DOHH2 (cell line): ENCODE results near the gene SLIT1.

Source experiments
- H3F3A ChIP-seq: fragments of 200-600 bp; sonication (generic), shearing (Covaris generic); 2 replicates; pipeline ENCODE4 v1.6.0; 2016; ENCODE audit warnings: antibody characterized with exemption, mild to moderate bottlenecking; ENCODE audit not compliant: control insufficient read depth, insufficient read depth
- H3K27ac ChIP-seq: fragments of 200-600 bp; sonication (generic); 2 replicates; pipeline ENCODE4 v1.5.1; 2014; ENCODE audit warnings: low read depth, mild to moderate bottlenecking, low read length, moderate library complexity
- H3K27me3 ChIP-seq: fragments of 200-600 bp; sonication (generic); 2 replicates; pipeline ENCODE4 v1.6.1; 2014; ENCODE audit warnings: mild to moderate bottlenecking, low read length, mixed read lengths; ENCODE audit not compliant: control insufficient read depth
- H3K36me3 ChIP-seq: fragments of 200-600 bp; sonication (generic); 2 replicates; pipeline ENCODE4 v1.6.1; 2014; ENCODE audit warnings: mild to moderate bottlenecking, low read length, moderate library complexity, mixed read lengths; ENCODE audit not compliant: control insufficient read depth
- H3K4me1 ChIP-seq: fragments of 200-600 bp; sonication (generic); 2 replicates; pipeline ENCODE4 v1.6.1; 2014; ENCODE audit warnings: mild to moderate bottlenecking, low read length, mixed read lengths; ENCODE audit not compliant: control insufficient read depth
- H3K4me2 ChIP-seq: fragments of 200-600 bp; sonication (generic); 2 replicates; pipeline ENCODE4 v1.6.0; 2014; ENCODE audit warnings: mild to moderate bottlenecking, low read length, moderate library complexity
- H3K4me3 ChIP-seq: fragments of 200-600 bp; sonication (generic); 2 replicates; pipeline ENCODE4 v1.5.1; 2014; ENCODE audit warnings: mild to moderate bottlenecking, low read length, mixed read lengths
- H3K79me2 ChIP-seq: fragments of 200-600 bp; sonication (generic); 2 replicates; pipeline ENCODE4 v1.6.1; 2014; ENCODE audit warnings: mild to moderate bottlenecking, low read length, mixed read lengths; ENCODE audit not compliant: control insufficient read depth
- H3K9me2 ChIP-seq: fragments of 200-600 bp; sonication (generic); replicated peaks from 2 replicates; pipeline ENCODE4 v1.6.1; 2014; ENCODE audit warnings: mild to moderate bottlenecking, low read length, mixed read lengths; ENCODE audit not compliant: control insufficient read depth
- H3K9me3 ChIP-seq: fragments of 200-600 bp; sonication (generic); 2 replicates; pipeline ENCODE4 v1.6.1; 2014; ENCODE audit warnings: antibody characterized with exemption, low read length, mixed read lengths; ENCODE audit not compliant: control insufficient read depth, insufficient read depth
- H4K20me1 ChIP-seq: fragments of 200-600 bp; sonication (generic); 2 replicates; pipeline ENCODE4 v1.6.0; 2014; ENCODE audit warnings: low read depth, mild to moderate bottlenecking, antibody characterized with exemption, low read length, moderate library complexity; ENCODE audit not compliant: control insufficient read depth, insufficient read depth
- CTCF ChIP-seq: fragments of 200-600 bp; sonication (generic); IDR thresholded peaks from one replicate; pipeline ENCODE4 v1.5.1; 2014; ENCODE audit warnings: antibody characterized with exemption, mild to moderate bottlenecking, low read depth, low read length; ENCODE audit not compliant: poor library complexity, severe bottlenecking
- EZH2phosphoT487 ChIP-seq: fragments of 200-600 bp; sonication (generic); IDR thresholded peaks from 2 replicates; pipeline ENCODE4 v1.6.1; 2017; ENCODE audit warnings: borderline replicate concordance, mild to moderate bottlenecking, antibody characterized with exemption, low read length, moderate library complexity, mixed read lengths

The SLIT1 gene

GRCh38 chr10:97179311-97179710 is 6.4 kb downstream of the SLIT1 start:
- Histone ChIP-seq H4K20me1 (no peaks in the 10 kb centered on the region), H3K36me3 (no peaks in the 10 kb centered on the region), H3K9me2 (no peaks in the 10 kb centered on the region), H3F3A (no peaks in the 10 kb centered on the region), H3K9me3 (no peaks in the 10 kb centered on the region), H3K4me3 (no peak overlapping the region), H3K79me2 (no peaks in the 10 kb centered on the region), H3K4me1 (no peaks in the 10 kb centered on the region), H3K27me3 (peaks cover 49% of the 10 kb centered on the region), H3K4me2 (no peak overlapping the region), H3K27ac (no peak overlapping the region)
- no peak for TF ChIP-seq CTCF
- TF ChIP-seq EZH2phosphoT487, result no peak

- Histone ChIP-seq H3K4me3 (no peak overlapping the region), H3K4me1 (no peaks in the 10 kb centered on the region), H3K27me3 (peaks cover 36% of the 10 kb centered on the region), H3K9me3 (no peaks in the 10 kb centered on the region), H3K4me2 (no peak overlapping the region), H4K20me1 (no peaks in the 10 kb centered on the region), H3K27ac (no peak overlapping the region), H3K79me2 (no peaks in the 10 kb centered on the region), H3K36me3 (no peaks in the 10 kb centered on the region), H3F3A (no peaks in the 10 kb centered on the region), H3K9me2 (no peaks in the 10 kb centered on the region)
- TF ChIP-seq CTCF (no peak), EZH2phosphoT487 (no peak)
Measured at GRCh38 chr10:97178074-97178473, 7.7 kb downstream of the SLIT1 start.

- Histone ChIP-seq H3K4me1 (no peaks in the 10 kb centered on the region), H3K4me2 (no peak overlapping the region), H3K9me2 (no peaks in the 10 kb centered on the region), H4K20me1 (no peaks in the 10 kb centered on the region), H3K9me3 (no peaks in the 10 kb centered on the region), H3K36me3 (no peaks in the 10 kb centered on the region), H3K79me2 (no peaks in the 10 kb centered on the region), H3K4me3 (no peak overlapping the region), H3K27me3 (peaks cover 32% of the 10 kb centered on the region), H3F3A (no peaks in the 10 kb centered on the region), H3K27ac (no peak overlapping the region)
- TF ChIP-seq EZH2phosphoT487, result no peak
- no peak for TF ChIP-seq CTCF
Measured at GRCh38 chr10:97176226-97176625, 9.5 kb downstream of the SLIT1 start.

- Histone ChIP-seq H3K27ac (no peak overlapping the region), H3K9me2 (no peaks in the 10 kb centered on the region), H3K9me3 (no peaks in the 10 kb centered on the region), H3K79me2 (no peaks in the 10 kb centered on the region), H3K4me1 (no peaks in the 10 kb centered on the region), H4K20me1 (no peaks in the 10 kb centered on the region), H3K4me3 (no peak overlapping the region), H3F3A (no peaks in the 10 kb centered on the region), H3K4me2 (no peak overlapping the region), H3K36me3 (no peaks in the 10 kb centered on the region), H3K27me3 (peaks cover 31% of the 10 kb centered on the region)
- TF ChIP-seq EZH2phosphoT487, result no peak
- no peak for TF ChIP-seq CTCF
Measured at GRCh38 chr10:97175586-97175985, 10.2 kb downstream of the SLIT1 start.
